Anterior cingulate cortex (tissue), 58 donors: ENCODE measurements around the gene MB.
"Not testable (repeated sequence)": the region's sequence is repeated elsewhere in the genome, so short reads cannot be mapped to it uniquely, and the experiment has no call there.

Experiments used
- DNase-seq, 58 donors: peaks; one replicate each; lab custom pipeline; 2025; lab: John Stamatoyannopoulos, UW

The MB gene

GRCh38 chr22:35638410-35638809 lies 21.3 kb upstream of the MB start:
- peak in 31 of 58 donors; percentile 4 to 64 (median 29) for DNase-seq

GRCh38 chr22:35638001-35638400 lies 20.9 kb upstream of the MB start:
- DNase-seq = no peak

- no peak for DNase-seq
Measured at GRCh38 chr22:35637254-35637653, 20.1 kb upstream of the MB start.

- no peak for DNase-seq
Measured at GRCh38 chr22:35634943-35635540, 17.9 kb upstream of the MB start.

GRCh38 chr22:35634015-35634414 lies 16.9 kb upstream of the MB start:
- DNase-seq = no peak

- DNase-seq = no peak
Measured at GRCh38 chr22:35633520-35633919, 16.4 kb upstream of the MB start.

GRCh38 chr22:35632935-35633334 lies 15.8 kb upstream of the MB start:
- DNase-seq = no peak

GRCh38 chr22:35631597-35631996 lies 14.5 kb upstream of the MB start:
- peak in 1 of 58 donors; percentile 5 for DNase-seq

- no peak for DNase-seq
Measured at GRCh38 chr22:35630891-35631290, 13.8 kb upstream of the MB start.

- no peak for DNase-seq
Measured at GRCh38 chr22:35630387-35630793, 13.3 kb upstream of the MB start.

GRCh38 chr22:35629406-35630216 lies 12.5 kb upstream of the MB start:
- no peak for DNase-seq

GRCh38 chr22:35628732-35629131 lies 11.6 kb upstream of the MB start:
- no peak for DNase-seq

- DNase-seq = peak in 35 of 58 donors; percentile 11 to 74 (median 28)
Measured at GRCh38 chr22:35627267-35628041, 10.3 kb upstream of the MB start.

- DNase-seq = no peak
Measured at GRCh38 chr22:35625763-35626432, 8.8 kb upstream of the MB start.

- no peak for DNase-seq
Measured at GRCh38 chr22:35624547-35624946, 7.4 kb upstream of the MB start.

- DNase-seq = not testable (repeated sequence)
Measured at GRCh38 chr22:35623885-35624284, 6.8 kb upstream of the MB start.

GRCh38 chr22:35622191-35622913 lies 5.2 kb upstream of the MB start:
- DNase-seq = peak in 17 of 58 donors; percentile 4 to 32 (median 13)

- DNase-seq = no peak
Measured at GRCh38 chr22:35621451-35621850, 4.3 kb upstream of the MB start.

GRCh38 chr22:35620624-35621251 lies 3.6 kb upstream of the MB start:
- peak in 5 of 58 donors; percentile 7 to 32 (median 10) for DNase-seq
